ENCODE measurements around the gene IGF2R.

IGF2R gene

DNA sequence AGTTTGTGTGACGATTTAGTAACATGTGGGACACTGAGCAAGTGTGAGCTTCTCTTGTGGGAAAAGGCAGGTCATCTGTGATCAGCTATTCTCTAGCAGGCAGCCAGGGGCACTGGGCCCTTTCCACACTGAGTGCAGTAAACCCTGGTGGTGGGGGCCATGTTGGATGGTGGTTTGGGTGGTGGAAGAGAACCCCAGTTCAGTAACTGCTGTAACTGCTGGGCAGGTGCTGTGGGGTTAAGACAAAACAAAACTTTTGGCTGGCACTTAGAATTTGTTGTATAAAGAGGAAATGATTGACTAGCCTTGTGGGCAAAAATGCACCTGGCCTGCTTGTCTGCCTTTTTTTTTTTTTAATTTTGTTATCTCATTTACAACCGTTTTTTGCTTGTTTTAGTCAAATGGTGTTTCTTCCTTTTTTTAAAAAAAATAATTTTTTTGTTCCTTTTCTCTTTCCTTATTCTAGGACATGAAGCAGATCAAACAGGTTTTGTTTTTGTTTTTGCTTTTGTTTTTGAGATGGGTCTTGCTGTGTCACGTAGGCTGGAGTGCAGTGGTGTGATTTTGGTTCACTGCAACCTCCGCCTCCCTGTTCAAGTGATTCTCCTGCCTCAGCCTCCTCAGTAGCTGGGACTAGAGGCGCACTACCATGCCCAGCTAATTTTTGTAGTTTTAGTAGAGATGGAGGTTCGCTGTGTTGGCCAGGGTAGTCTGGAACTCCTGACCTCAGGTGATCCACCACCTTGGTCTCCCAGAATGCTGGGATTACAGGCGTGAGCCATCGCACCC, 59.8 kb downstream of the IGF2R start:
- no peak for DNase-seq

DNA sequence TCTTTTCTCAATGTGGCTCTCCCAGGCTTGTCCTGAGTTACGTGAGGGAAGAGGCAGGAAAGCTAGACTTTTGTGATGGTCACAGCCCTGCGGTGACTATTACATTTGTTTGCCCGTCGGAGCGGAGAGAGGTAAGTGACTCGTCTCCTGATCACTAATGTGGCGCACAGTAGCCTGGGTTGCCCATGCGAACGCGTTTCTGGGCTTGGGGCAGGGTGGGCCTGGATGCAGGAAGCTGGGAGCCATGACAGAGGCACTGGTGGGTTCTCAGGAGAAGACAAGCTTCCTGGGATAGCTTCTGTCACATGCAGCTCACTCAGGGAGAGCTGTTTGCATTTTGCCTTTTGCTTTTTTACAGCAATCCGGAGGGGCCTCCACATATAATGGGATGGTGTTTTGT, 60.6 kb downstream of the IGF2R start:
- DNase-seq: no peak

- no peak for DNase-seq
Observed at GRCh38 chr6:160030103-160030502, 61.2 kb downstream of the IGF2R start.

GRCh38 chr6:160031442-160031841, 62.6 kb downstream of the IGF2R start:
- no peak for DNase-seq

GRCh38 chr6:160031871-160032270, 63.0 kb downstream of the IGF2R start:
- no peak for DNase-seq

- DNase-seq: no peak
Observed at GRCh38 chr6:160032538-160032937, 63.7 kb downstream of the IGF2R start.

- no peak for DNase-seq
Observed at GRCh38 chr6:160034036-160034930, 65.4 kb downstream of the IGF2R start.

- DNase-seq: no peak
Observed at GRCh38 chr6:160035241-160035640, 66.4 kb downstream of the IGF2R start.

- DNase-seq: no peak
Observed at GRCh38 chr6:160035693-160036330, 66.9 kb downstream of the IGF2R start.

GRCh38 chr6:160036331-160036695, 67.4 kb downstream of the IGF2R start:
- DNase-seq: no peak

GRCh38 chr6:160036790-160037206, 67.9 kb downstream of the IGF2R start:
- no peak for DNase-seq

- no peak for DNase-seq
Observed at GRCh38 chr6:160038479-160038878, 69.6 kb downstream of the IGF2R start.

DNA sequence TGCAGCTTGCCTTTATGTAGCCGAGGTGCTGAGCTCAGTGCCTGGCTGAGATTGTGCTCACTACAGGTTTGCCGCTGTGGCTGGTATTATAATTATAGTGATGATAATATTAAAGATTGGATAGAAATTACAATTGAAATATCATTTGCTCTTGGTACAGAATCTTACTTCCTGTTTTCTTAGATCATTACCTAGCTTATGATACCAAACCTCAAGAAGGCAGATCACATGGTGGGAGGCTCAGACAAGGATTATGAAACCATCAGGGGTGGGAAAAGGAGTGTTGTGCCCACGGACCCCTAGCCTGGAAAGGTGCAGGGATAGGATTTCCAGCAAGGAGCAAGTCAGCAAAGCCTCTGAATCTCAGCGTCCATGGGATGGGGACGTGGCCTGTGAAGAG, 70.6 kb downstream of the IGF2R start:
- peak in 1 of 2 donors; percentile 13 for DNase-seq

DNA sequence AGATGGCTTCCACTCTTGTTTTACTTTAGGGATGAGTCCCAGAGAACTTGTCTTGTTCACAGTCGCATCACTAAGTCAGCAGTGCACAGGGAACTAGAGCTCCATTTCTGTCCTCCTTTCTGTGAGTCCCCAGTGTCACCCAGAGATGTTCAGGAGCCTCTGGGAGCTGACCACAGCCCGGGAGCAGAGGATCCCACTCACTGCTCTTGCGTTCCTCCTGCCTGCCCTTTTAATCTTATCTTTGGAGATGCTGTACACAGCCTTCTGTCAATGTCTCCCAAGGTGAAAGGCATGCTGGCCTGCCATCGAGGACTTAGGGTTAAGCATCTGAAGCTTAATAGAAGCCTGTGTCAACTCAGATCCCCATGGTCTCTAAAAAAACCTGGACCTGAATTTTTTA, 71.2 kb downstream of the IGF2R start:
- DNase-seq: no peak

DNA sequence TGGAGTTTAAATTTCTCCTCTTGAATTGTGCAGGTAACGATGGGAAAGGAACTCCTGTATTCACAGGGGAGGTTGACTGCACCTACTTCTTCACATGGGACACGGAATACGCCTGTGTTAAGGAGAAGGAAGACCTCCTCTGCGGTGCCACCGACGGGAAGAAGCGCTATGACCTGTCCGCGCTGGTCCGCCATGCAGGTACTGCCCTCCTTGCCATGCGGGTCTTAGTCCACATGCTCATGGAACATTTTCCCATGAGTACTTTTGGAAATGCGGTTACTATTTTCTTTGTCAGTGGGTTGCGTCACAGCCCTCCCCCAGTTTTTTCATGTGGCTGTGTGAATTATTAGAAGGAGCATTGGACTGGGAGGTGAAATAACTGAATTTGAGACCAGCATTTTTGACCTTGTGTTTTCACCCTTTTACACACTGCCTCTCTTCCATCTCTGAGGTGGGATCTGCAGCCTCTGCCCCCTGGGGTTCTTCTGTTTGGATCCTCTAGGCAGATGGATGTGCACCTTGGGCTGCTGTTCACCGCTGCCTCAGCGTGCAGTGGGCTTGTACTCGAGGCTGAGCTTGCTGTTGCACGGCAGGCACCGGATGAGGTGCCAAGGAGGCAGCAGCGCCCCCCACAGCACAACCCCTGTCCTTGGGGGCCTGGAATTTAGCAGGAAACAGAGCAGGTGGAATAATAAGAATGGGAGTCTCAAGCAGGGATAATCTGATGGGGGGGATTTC, 71.8 kb downstream of the IGF2R start:
- no peak for DNase-seq

DNA sequence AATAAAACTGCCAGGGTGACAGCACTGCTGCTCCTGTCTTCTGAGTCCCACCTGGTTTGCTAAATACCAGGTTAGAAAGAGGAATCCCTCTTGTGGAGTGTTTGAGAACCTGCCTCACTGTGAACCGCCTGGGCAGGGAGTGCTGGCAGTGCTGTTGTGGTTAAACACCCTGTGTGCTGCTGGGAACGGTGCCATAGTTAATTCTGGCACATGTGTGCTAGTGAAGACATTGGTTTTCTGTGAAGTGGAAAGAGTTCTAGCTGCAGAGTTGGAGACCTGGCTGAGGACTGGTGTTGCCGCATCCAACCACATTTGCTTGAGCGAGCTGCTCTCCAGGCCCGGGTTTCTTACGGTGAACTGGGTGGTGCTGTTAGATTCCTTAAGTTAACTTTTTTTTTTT, 72.7 kb downstream of the IGF2R start:
- no peak for DNase-seq

- no peak for DNase-seq
Observed at GRCh38 chr6:160042014-160042773, 73.3 kb downstream of the IGF2R start.

DNA sequence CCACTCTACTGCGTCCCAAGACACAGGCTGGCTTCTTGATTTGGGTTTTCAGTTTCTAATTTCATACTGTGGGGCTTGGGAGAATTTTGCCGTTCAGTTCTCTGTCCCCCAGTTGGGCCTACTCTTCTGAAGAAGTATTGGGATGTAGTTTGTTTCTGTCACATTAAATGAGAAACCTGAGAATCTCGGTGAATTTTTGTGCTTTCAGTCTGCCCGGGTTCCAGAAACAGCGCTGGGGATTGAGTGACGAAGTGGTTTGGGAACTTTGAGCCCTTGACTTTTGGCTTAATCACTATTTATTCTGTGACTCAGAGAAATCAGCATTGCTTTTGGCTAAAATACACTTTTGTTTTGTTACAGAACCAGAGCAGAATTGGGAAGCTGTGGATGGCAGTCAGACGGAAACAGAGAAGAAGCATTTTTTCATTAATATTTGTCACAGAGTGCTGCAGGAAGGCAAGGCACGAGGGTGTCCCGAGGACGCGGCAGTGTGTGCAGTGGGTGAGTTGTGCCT, 74.0 kb downstream of the IGF2R start:
- no peak for DNase-seq

- DNase-seq: no peak
Observed at GRCh38 chr6:160043784-160044183, 74.9 kb downstream of the IGF2R start.

DNA sequence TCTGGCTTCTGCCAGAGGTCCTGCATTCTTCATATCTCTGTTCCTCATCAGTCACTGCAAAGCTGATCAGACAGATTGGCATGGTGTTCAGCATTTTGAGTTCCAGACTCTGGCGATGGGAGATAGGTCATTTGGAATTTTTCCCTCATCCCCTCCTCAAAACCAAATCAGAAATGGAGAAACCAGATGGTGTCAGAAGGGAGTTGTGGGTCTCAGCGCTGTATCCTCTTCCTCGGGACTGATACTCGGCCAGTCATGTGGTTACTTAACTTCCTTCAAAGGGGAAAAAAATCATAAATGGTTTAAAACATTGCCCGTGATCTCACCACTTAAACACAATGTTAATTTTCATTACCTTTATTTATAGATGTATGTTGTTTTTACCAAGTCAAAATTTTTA, 75.8 kb downstream of the IGF2R start:
- no peak for DNase-seq

- no peak for DNase-seq
Observed at GRCh38 chr6:160048471-160048870, 79.6 kb downstream of the IGF2R start.

DNA sequence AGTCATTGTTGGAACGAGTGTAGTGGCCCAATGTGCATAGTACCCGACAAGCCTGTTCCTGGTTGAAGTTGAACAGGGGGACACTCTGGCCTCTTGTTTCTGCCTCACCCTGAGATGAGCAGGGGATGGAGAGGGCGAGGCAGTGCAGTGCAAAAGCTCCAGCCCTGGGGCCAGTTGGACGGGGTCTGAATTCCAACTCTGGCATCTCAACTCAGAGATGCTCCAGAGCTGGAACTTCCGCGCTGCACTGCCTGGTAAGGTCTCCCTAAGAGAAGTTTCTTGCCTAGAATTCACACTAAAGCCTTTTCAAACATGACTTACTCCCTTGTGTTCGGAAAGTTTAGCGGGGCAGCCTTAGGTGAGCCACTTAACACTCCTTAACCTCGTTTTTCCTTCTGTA, 80.5 kb downstream of the IGF2R start:
- no peak for DNase-seq

Measured in inflammatory macrophage treated with lipopolysaccharide for 1 hour (primary cell).